ENCODE data around the gene TRDMT1. TPM values are rescaled to one million over a fixed set of nuclear protein-coding genes. Genes with fewer than 3 reads are reported as not detected.

Gene TRDMT1
- total RNA-seq, 2 experiments from 2014 or later = 10.4 to 12.2 TPM

GRCh38 chr10:17240096-17240495 is 38.6 kb upstream of the TRDMT1 start:
- Histone ChIP-seq H3K27ac (ENCODE audit: low read depth, low read length, poor library complexity, severe bottlenecking) (no peak overlapping the region), H3K4me3 (ENCODE audit: low read depth, low read length, poor library complexity, severe bottlenecking) (no peak overlapping the region), H3K36me3 (ENCODE audit: insufficient read depth, low read length) (no peaks in the 10 kb centered on the region), H2AFZ (ENCODE audit: low read length) (no peak overlapping the region), H4K20me1 (ENCODE audit: insufficient read depth, low read length) (no peaks in the 10 kb centered on the region), H3K9me3 (ENCODE audit: low read length) (no peaks in the 10 kb centered on the region), H3K9me2 (ENCODE audit: insufficient read depth, low read length) (no peaks in the 10 kb centered on the region), H3K79me2 (ENCODE audit: insufficient read depth, low read depth, low read length) (no peaks in the 10 kb centered on the region), H3K4me1 (ENCODE audit: insufficient read depth, low read length, poor library complexity, severe bottlenecking) (no peaks in the 10 kb centered on the region), H3K4me2 (ENCODE audit: low read length) (no peak overlapping the region)
- intact Hi-C loops (cut with micrococcal nuclease; ENCODE audit: unreplicated experiment) = no loop called here
- no peak for TF ChIP-seq EZH2phosphoT487 (IDR thresholded peaks at IDR 0.05; ENCODE audit: borderline replicate concordance, low read depth, low read length)
- no peak for TF ChIP-seq CTCF (conservative IDR thresholded peaks at IDR 0.05; ENCODE audit: low read length)
- DNase-seq (ENCODE audit: low spot score) = no peak
- ChIA-PET CTCF (ENCODE audit: unreplicated experiment) (no interaction called here), POLR2A (interaction anchor here (0.6 kb wide), 1 partner anchor 1175 kb away, joined by 6 read pairs; no protein-coding TSS in a partner anchor)
- BruUV-seq (replicated peaks) = no TSS peak

GRCh38 chr10:17239345-17240085 is 38.0 kb upstream of the TRDMT1 start:
- CTCF ChIA-PET (ENCODE audit: unreplicated experiment) = no interaction called here
- H3K4me2 ChIP-seq (ENCODE audit: low read length) = no peak overlapping the region

More at GRCh38 chr10:17239345-17240085, 38.0 kb upstream of the TRDMT1 start:
- no peak for DNase-seq (ENCODE audit: low spot score)
- Histone ChIP-seq H3K27ac (ENCODE audit: low read depth, low read length, poor library complexity, severe bottlenecking) (no peak overlapping the region), H3K9me3 (ENCODE audit: low read length) (no peaks in the 10 kb centered on the region), H3K4me3 (ENCODE audit: low read depth, low read length, poor library complexity, severe bottlenecking) (no peak overlapping the region), H3K79me2 (ENCODE audit: insufficient read depth, low read depth, low read length) (no peaks in the 10 kb centered on the region), H2AFZ (ENCODE audit: low read length) (no peak overlapping the region), H3K9me2 (ENCODE audit: insufficient read depth, low read length) (no peaks in the 10 kb centered on the region), H3K4me1 (ENCODE audit: insufficient read depth, low read length, poor library complexity, severe bottlenecking) (no peaks in the 10 kb centered on the region), H3K36me3 (ENCODE audit: insufficient read depth, low read length) (no peaks in the 10 kb centered on the region), H4K20me1 (ENCODE audit: insufficient read depth, low read length) (no peaks in the 10 kb centered on the region)
- no TSS peak for BruUV-seq (replicated peaks)
- TF ChIP-seq EZH2phosphoT487 (IDR thresholded peaks at IDR 0.05; ENCODE audit: borderline replicate concordance, low read depth, low read length) (no peak), CTCF (conservative IDR thresholded peaks at IDR 0.05; ENCODE audit: low read length) (no peak)
- intact Hi-C loops (cut with micrococcal nuclease; ENCODE audit: unreplicated experiment) = loop anchor here (10.0 kb wide), 1 partner anchor 1375 kb away; the partner anchor contains the start of gene MINDY3
- POLR2A ChIA-PET = interaction anchor here (0.6 kb wide), 1 partner anchor 1176 kb away, joined by 6 read pairs; no protein-coding TSS in a partner anchor
